Measurements from ENCODE around the gene ANKRD6.

Gene ANKRD6

DNA sequence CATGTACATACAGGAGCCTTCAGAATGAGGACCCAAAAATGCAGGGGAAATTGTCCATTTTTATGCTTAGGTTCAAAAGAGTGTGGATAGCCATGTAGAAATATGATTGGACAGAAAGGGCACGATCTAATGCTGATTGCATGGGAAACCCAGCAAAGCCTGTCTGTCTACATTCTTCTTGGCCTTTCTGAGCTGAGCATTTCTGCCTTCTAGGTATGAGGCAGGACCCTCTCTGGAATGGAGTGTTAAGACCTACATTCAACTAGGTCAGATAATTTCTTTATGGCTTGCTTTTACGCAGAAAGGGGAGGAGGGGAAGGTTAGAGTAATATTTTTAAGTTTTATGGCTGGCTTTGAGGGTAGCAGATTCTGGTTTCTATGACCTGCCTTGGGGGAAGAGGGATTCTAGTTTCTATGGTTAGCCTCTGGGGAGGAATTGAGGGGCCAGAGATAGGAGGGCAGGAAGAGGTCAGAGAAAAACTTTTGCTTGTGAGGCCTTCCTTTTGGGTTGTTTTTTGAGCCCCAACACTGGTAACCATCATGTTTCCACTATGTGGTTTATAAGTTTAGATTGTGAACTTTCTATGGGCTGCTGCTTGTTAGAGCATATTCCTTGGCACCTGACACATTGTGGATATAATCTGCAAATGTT lies 142.1 kb downstream of the ANKRD6 start:
- Histone ChIP-seq H3K4me1 (ENCODE audit: control insufficient read depth, low read depth, low read length) (peaks cover 3% of the 10 kb centered on the region), H2BK120ac (ENCODE audit: low read depth, low read length) (no peak overlapping the region), H3K79me1 (ENCODE audit: low read length) (peaks cover 2% of the 10 kb centered on the region), H3K79me2 (ENCODE audit: control insufficient read depth, insufficient read depth, low read length) (no peaks in the 10 kb centered on the region), H3K18ac (ENCODE audit: low read length) (peak overlapping the region; percentile 35), H3K27me3 (ENCODE audit: insufficient read depth, low read length, poor library complexity) (no peaks in the 10 kb centered on the region), H2BK15ac (replicated peaks; ENCODE audit: low read depth) (no peak overlapping the region), H4K5ac (ENCODE audit: low read length) (no peak overlapping the region), H3K36me3 (ENCODE audit: control insufficient read depth, insufficient read depth, low read length) (no peaks in the 10 kb centered on the region), H3K4me3 (ENCODE audit: low read length) (no peak overlapping the region), H3K23ac (ENCODE audit: low read length) (no peak overlapping the region), H3K4me2 (ENCODE audit: low read length) (no peak overlapping the region), H2BK5ac (ENCODE audit: low read length) (no peak overlapping the region), H3K27ac (ENCODE audit: low read depth, low read length) (no peak overlapping the region), H3K9ac (ENCODE audit: low read length) (no peak overlapping the region), H3K4ac (ENCODE audit: low read depth, low read length) (no peak overlapping the region), H4K8ac (ENCODE audit: low read depth, low read length) (no peak overlapping the region), H3K56ac (ENCODE audit: low read length) (no peak overlapping the region), H2AK5ac (ENCODE audit: low read length) (no peak overlapping the region)
- peak; percentile 76 for DNase-seq
- WGBS (ENCODE audit: extremely low coverage, insufficient coverage, low lambda C conversion rate): no CpG with 5 or more reads among the region's 2 CpGs

- H3K23ac ChIP-seq (ENCODE audit: low read length): no peak overlapping the region
- no peak overlapping the region for H3K4ac ChIP-seq (ENCODE audit: low read depth, low read length)
- H3K18ac ChIP-seq (ENCODE audit: low read length): no peak overlapping the region
- H3K4me3 ChIP-seq (ENCODE audit: low read length): no peak overlapping the region
- no peak overlapping the region for H3K27ac ChIP-seq (ENCODE audit: low read depth, low read length)
- H3K79me1 ChIP-seq (ENCODE audit: low read length): peaks cover 2% of the 10 kb centered on the region
- H2BK5ac ChIP-seq (ENCODE audit: low read length): no peak overlapping the region
- no peak overlapping the region for H3K4me2 ChIP-seq (ENCODE audit: low read length)
- no peaks in the 10 kb centered on the region for H3K36me3 ChIP-seq (ENCODE audit: control insufficient read depth, insufficient read depth, low read length)
- H4K5ac ChIP-seq (ENCODE audit: low read length): no peak overlapping the region
- H3K9ac ChIP-seq (ENCODE audit: low read length): no peak overlapping the region
- no peaks in the 10 kb centered on the region for H3K27me3 ChIP-seq (ENCODE audit: insufficient read depth, low read length, poor library complexity)
- no peak overlapping the region for H2BK15ac ChIP-seq (replicated peaks; ENCODE audit: low read depth)
- DNase-seq: no peak
- H3K79me2 ChIP-seq (ENCODE audit: control insufficient read depth, insufficient read depth, low read length): no peaks in the 10 kb centered on the region
- no peak overlapping the region for H3K56ac ChIP-seq (ENCODE audit: low read length)
- no peak overlapping the region for H2AK5ac ChIP-seq (ENCODE audit: low read length)
- H2BK120ac ChIP-seq (ENCODE audit: low read depth, low read length): no peak overlapping the region
- WGBS (ENCODE audit: extremely low coverage, insufficient coverage, low lambda C conversion rate): no CpG with 5 or more reads among the region's 2 CpGs
- H3K4me1 ChIP-seq (ENCODE audit: control insufficient read depth, low read depth, low read length): peaks cover 3% of the 10 kb centered on the region
- H4K8ac ChIP-seq (ENCODE audit: low read depth, low read length): no peak overlapping the region
Observed at GRCh38 chr6:89575562-89575960, 142.6 kb downstream of the ANKRD6 start.

GRCh38 chr6:89580997-89581666 lies 148.2 kb downstream of the ANKRD6 start:
- Histone ChIP-seq H3K4me3 (ENCODE audit: low read length) (no peak overlapping the region), H3K79me2 (ENCODE audit: control insufficient read depth, insufficient read depth, low read length) (no peaks in the 10 kb centered on the region), H2BK120ac (ENCODE audit: low read depth, low read length) (no peak overlapping the region), H2BK15ac (replicated peaks; ENCODE audit: low read depth) (no peak overlapping the region), H2BK5ac (ENCODE audit: low read length) (no peak overlapping the region), H3K27me3 (ENCODE audit: insufficient read depth, low read length, poor library complexity) (no peaks in the 10 kb centered on the region), H3K4me1 (ENCODE audit: control insufficient read depth, low read depth, low read length) (peaks cover 17% of the 10 kb centered on the region), H3K27ac (ENCODE audit: low read depth, low read length) (no peak overlapping the region), H3K56ac (ENCODE audit: low read length) (no peak overlapping the region), H2AK5ac (ENCODE audit: low read length) (no peak overlapping the region), H3K79me1 (ENCODE audit: low read length) (peaks cover 2% of the 10 kb centered on the region), H3K4ac (ENCODE audit: low read depth, low read length) (no peak overlapping the region), H4K8ac (ENCODE audit: low read depth, low read length) (no peak overlapping the region), H3K36me3 (ENCODE audit: control insufficient read depth, insufficient read depth, low read length) (no peaks in the 10 kb centered on the region), H3K23ac (ENCODE audit: low read length) (no peak overlapping the region), H3K9ac (ENCODE audit: low read length) (no peak overlapping the region), H3K18ac (ENCODE audit: low read length) (no peak overlapping the region), H4K5ac (ENCODE audit: low read length) (no peak overlapping the region), H3K4me2 (ENCODE audit: low read length) (no peak overlapping the region)
- no CpG with 5 or more reads among the region's 3 CpGs for WGBS (ENCODE audit: extremely low coverage, insufficient coverage, low lambda C conversion rate)
- no peak for DNase-seq

DNA sequence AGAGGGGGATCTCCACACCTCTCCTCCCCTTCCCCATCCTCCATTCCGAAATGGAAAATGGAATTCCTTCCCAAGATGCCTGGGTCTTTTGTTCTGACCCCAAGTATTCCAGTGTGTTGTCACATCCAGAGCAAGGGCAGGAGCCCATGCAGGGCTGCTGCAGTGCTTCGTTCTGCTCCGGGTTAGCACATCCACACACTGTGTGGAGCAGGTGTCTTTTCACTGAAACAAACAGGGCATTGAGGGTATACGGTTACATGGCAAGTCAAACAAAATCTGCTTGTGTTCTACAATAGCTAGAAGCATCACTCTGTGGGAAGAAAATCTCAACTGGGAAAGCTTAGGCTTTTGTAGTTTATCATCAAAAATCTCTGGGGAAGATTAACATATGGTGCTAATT lies 148.7 kb downstream of the ANKRD6 start:
- Histone ChIP-seq H3K27ac (ENCODE audit: low read depth, low read length) (no peak overlapping the region), H3K9ac (ENCODE audit: low read length) (no peak overlapping the region)
- WGBS (ENCODE audit: extremely low coverage, insufficient coverage, low lambda C conversion rate): no CpG with 5 or more reads among the region's 4 CpGs

GRCh38 chr6:89582669-89583325 lies 149.8 kb downstream of the ANKRD6 start:
- no peak overlapping the region for H3K4ac ChIP-seq (ENCODE audit: low read depth, low read length)
- peak overlapping the region; percentile 8 for H2AK5ac ChIP-seq (ENCODE audit: low read length)
- H3K4me2 ChIP-seq (ENCODE audit: low read length): no peak overlapping the region
- H3K79me2 ChIP-seq (ENCODE audit: control insufficient read depth, insufficient read depth, low read length): no peaks in the 10 kb centered on the region
- H3K56ac ChIP-seq (ENCODE audit: low read length): peak overlapping the region; percentile 34
- H3K18ac ChIP-seq (ENCODE audit: low read length): no peak overlapping the region
- no peak overlapping the region for H3K9ac ChIP-seq (ENCODE audit: low read length)
- H3K27ac ChIP-seq (ENCODE audit: low read depth, low read length): peak overlapping the region; percentile 26
- H2BK5ac ChIP-seq (ENCODE audit: low read length): peak overlapping the region; percentile 54
- no peaks in the 10 kb centered on the region for H3K27me3 ChIP-seq (ENCODE audit: insufficient read depth, low read length, poor library complexity)
- H4K8ac ChIP-seq (ENCODE audit: low read depth, low read length): no peak overlapping the region
- no peaks in the 10 kb centered on the region for H3K36me3 ChIP-seq (ENCODE audit: control insufficient read depth, insufficient read depth, low read length)
- DNase-seq: peak; percentile 46
- H2BK15ac ChIP-seq (replicated peaks; ENCODE audit: low read depth): no peak overlapping the region
- no peak overlapping the region for H3K4me3 ChIP-seq (ENCODE audit: low read length)
- H3K23ac ChIP-seq (ENCODE audit: low read length): no peak overlapping the region
- H2BK120ac ChIP-seq (ENCODE audit: low read depth, low read length): peak overlapping the region; percentile 16
- H3K79me1 ChIP-seq (ENCODE audit: low read length): peaks cover 2% of the 10 kb centered on the region
- H3K4me1 ChIP-seq (ENCODE audit: control insufficient read depth, low read depth, low read length): peaks cover 17% of the 10 kb centered on the region
- no peak overlapping the region for H4K5ac ChIP-seq (ENCODE audit: low read length)
- no CpG with 5 or more reads among the region's 4 CpGs for WGBS (ENCODE audit: extremely low coverage, insufficient coverage, low lambda C conversion rate)

More for the DNA sequence above, 148.7 kb downstream of the ANKRD6 start:
- Histone ChIP-seq H3K36me3 (ENCODE audit: control insufficient read depth, insufficient read depth, low read length) (no peaks in the 10 kb centered on the region), H3K27me3 (ENCODE audit: insufficient read depth, low read length, poor library complexity) (no peaks in the 10 kb centered on the region), H3K79me1 (ENCODE audit: low read length) (peaks cover 2% of the 10 kb centered on the region), H3K79me2 (ENCODE audit: control insufficient read depth, insufficient read depth, low read length) (no peaks in the 10 kb centered on the region), H3K4me1 (ENCODE audit: control insufficient read depth, low read depth, low read length) (peaks cover 17% of the 10 kb centered on the region), H4K5ac (ENCODE audit: low read length) (no peak overlapping the region), H3K4me2 (ENCODE audit: low read length) (no peak overlapping the region), H4K8ac (ENCODE audit: low read depth, low read length) (no peak overlapping the region), H3K23ac (ENCODE audit: low read length) (no peak overlapping the region), H3K4ac (ENCODE audit: low read depth, low read length) (no peak overlapping the region), H2AK5ac (ENCODE audit: low read length) (no peak overlapping the region), H3K56ac (ENCODE audit: low read length) (no peak overlapping the region), H2BK120ac (ENCODE audit: low read depth, low read length) (no peak overlapping the region), H3K18ac (ENCODE audit: low read length) (no peak overlapping the region), H2BK15ac (replicated peaks; ENCODE audit: low read depth) (no peak overlapping the region), H3K4me3 (ENCODE audit: low read length) (no peak overlapping the region), H2BK5ac (ENCODE audit: low read length) (no peak overlapping the region)
- no peak for DNase-seq
